Endothelial cell of hepatic sinusoid (primary cell): Measurements from ENCODE around the gene OPN4.
"Not testable (repeated sequence)": the region's sequence is repeated elsewhere in the genome, so short reads cannot be mapped to it uniquely, and the experiment has no call there.

Experiments used
- in situ Hi-C: cut with HindIII; loops from 2 replicates; pipeline ENCODE4 v1.10.0; 2017; ENCODE audit warnings: low sequenced_read_pairs

Gene OPN4

GRCh38 chr10:86654411-86655172 is at the start of gene OPN4:
Gene OPN4 (plus strand): TSS chr10:86654547. CDS start chr10:86654784, 237 bp downstream.
- in situ Hi-C loops, result no loop called here

DNA sequence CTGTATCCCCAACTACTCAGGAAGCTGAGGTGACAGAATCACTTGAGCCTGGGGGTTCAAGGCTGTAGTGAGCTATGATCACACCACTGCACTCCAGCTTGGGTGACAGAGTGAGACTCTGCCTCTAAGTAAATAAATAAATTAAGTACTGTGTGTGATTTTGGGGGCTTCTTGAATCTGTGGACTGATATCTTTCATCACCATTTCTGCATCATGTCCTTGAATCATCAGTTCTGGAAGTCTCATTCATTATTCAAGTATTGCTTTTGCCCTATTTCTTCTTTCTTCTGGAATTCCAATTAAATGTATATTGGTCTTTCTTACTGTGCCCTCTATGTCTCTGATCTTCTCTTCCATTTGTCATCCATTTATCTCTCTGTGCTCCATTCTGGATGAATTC is 46.7 kb upstream of the OPN4 start:
- in situ Hi-C loops, result no loop called here

DNA sequence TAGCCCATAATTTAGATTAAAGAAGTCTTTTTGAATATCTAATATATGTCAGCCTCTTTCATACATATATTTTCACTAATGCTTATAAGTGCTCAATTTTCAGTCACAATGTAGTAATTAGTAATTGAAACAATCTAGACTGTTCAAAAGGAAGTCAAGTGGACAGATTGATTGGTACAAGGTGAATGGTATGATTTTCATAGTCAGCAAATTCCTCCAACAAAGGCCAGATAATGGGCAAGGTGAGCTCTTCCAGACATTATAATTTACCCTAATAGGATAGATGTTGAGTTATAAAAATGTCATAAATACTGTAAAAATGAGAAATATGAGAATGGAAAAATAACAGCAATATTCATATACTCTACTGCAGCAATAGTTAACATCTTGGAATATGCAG is 44.4 kb upstream of the OPN4 start:
- in situ Hi-C loops, result no loop called here

- in situ Hi-C loops, result no loop called here
Measured at GRCh38 chr10:86611386-86611785, 43.0 kb upstream of the OPN4 start.

- in situ Hi-C loops, result no loop called here
Measured at GRCh38 chr10:86613096-86613495, 41.3 kb upstream of the OPN4 start.

DNA sequence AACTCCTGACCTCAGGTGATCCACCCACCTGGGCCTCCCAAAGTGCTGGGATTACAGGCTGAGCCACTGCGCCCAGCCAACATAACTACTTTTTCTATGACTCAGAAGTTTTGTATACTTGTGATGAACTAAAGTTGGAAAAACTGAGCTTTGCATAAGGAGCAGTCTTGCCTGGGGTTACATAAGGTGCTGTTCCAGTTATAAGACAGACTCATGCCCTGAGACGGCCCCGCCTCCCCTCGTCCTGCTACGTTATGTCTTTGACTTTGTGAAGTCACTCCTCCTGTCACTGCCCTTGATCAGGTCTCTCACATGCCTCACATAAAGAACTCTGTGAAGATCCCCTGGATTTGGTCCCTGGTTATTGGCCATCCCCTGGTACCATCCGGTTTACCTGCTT is 40.4 kb upstream of the OPN4 start:
- in situ Hi-C loops, result no loop called here

GRCh38 chr10:86614853-86615252 is 39.5 kb upstream of the OPN4 start:
- in situ Hi-C loops, result no loop called here

GRCh38 chr10:86617278-86617677 is 37.1 kb upstream of the OPN4 start:
- in situ Hi-C loops, result not testable (repeated sequence)

DNA sequence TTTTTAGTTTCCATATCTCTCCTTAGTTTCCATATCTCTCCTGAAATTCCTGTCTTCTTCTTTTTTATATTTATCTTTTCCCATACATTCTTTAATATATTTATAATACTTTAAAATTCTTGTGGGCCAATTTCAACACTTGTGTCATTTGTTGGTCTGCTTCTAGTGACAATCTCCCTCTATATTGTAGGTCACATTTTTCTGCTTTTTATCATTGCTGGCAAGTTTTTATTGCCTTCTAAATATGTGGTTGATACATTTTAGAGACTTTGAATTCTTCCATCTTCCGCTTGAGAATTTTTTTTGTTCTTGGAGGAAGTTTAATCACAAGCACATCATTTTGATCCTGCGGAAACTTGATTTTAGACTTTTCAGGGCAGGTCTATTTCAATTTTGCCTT is 26.0 kb upstream of the OPN4 start:
- in situ Hi-C loops, result no loop called here

DNA sequence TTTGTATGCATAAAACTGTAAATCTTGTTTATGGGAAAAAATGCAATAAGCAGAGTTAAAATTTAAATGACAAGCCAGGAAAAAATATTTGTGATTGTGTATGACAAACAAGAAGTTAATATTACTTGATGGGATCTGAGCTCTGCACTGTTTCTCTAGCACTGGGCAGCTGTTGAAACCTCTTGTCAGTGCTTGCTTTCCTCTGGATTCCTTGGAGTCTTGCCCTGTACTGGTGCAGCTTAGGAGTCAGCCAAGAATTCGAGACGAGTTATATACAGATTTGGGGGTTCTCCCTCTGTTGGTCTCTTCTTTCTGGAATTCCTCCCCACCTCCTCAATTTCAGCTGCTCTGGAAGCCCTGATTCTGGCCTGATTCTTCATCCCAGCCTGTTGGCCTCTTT is 24.3 kb upstream of the OPN4 start:
- in situ Hi-C loops, result no loop called here

DNA sequence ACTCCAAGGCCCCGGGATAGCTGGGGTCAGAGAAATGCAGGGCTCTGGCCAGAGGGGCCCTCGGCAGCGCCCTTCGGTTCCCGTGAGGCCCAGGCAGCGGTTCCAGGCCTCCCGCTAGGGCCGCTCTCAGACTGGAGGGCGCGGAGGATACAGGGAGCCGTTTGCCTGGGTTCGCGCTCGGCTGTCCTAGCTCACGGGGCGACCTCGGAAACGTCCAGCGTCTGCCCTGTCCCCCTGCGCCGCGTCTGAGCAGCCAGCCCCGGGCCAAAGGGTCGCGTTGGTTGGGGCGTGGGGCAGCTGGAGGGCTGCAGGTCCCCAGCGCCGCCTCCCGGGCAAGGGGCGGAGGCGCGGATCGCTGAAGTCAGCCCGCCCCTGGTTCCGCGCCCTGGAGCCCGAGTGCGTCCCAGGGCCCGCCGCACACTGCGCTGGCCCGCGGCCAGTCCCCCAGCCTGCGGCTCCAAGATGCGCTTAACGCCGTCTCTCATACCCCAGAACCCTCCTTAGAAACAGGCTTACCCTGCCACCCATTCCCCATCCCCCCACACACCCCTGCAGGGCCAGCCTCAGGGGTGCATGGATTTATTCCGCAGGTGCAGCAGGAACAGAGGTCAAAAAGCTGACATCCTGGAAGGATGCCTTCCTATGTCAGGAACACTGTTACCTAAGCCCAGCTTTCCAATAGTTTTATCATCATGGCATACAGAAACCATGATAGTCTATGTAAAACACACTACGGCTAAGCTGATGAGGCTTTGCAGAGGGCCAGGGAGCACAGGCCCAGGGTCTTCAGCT is 22.1 kb upstream of the OPN4 start:
- in situ Hi-C loops, result no loop called here

- in situ Hi-C loops, result no loop called here
Measured at GRCh38 chr10:86632951-86633350, 21.4 kb upstream of the OPN4 start.

DNA sequence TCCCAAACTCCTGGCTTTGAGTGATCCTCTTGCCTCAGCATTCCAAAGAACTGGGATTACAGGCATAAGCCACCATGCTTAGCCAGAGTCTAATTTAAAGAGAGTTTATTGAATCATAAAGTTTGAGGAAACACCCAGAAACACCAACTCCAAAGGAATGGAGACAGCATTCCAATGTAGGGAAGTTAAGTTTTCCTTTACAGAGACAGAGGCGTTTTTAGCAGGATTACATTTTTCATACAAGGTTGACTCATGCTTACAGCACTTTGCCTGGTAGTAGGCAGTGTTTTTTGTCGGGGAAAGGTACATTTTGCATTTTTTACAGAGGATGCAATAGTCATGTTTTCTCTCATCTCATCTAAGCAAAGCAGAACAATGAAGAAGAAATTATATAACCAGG is 18.9 kb upstream of the OPN4 start:
- in situ Hi-C loops, result no loop called here

GRCh38 chr10:86636311-86636710 is 18.0 kb upstream of the OPN4 start:
- in situ Hi-C loops, result no loop called here

DNA sequence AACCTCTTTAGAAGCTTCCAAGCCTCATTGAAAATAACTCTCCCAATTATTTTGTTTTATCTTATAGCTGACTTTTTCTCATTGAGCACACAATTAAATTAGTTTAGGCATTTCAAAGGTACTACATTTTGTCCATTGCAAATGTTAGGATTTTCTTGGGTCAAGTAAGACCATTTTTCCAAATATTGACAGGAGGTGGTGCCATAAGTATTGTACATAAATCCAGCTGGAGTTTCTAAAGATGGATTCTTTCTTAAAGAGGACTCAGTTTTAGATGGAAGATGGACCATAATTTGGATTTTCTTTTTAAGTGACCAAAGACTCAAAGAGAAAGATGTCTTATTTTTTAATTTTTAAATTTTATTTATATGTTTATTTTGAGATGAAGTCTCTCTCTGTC is 12.3 kb upstream of the OPN4 start:
- in situ Hi-C loops, result no loop called here

DNA sequence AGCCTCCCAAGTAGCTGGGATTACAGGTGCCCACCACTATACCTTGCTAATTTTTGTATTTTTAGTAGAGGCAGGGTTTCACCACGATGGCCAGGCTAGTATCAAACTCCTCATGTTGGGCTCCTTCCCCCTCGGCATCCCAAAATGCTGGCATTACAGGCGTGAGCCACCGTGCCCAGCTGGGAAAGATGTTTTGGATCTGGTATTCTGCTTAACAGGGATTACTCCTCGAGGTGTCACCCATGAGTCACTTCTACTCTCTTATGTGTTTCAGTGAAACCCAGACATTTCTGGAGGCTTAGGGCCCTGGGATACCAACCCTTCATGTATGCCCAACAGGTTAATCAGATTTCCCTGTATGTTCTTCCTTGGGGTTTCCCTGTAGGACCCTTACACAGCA is 11.8 kb upstream of the OPN4 start:
- in situ Hi-C loops, result no loop called here

- in situ Hi-C loops, result no loop called here
Measured at GRCh38 chr10:86644152-86644793, 10.1 kb upstream of the OPN4 start.

DNA sequence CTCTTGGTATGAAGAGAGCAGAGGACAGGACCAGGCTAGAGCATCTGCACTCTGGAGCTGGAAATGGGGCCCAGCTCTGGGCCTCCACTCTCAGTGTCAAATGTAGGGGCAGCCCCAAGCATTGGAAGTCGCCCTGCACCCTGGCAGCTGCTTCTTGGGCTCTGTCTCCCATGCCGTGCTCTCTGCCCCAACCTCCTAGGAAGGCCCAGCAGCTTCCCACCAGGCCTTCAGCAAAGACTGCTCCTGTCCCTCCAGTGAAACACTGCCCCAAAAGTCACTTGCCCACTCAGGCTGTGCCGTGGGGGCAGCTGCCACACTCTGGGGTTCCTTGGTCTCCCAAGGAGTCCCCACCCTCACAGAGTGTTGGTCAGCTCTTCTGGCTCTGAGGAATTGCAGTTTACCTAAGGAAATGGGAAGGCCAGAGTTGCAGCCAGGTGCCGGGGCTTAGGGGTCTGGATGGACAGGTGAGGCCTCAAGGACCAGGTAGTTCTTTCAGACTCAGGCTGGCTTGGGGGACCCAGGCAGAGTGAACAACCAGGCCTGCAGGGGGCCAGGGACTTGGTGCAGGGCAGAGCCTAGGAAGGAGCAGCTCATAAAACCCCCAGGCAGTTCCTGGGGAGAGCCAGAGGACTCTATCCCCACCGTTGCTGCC is 9.4 kb upstream of the OPN4 start:
- in situ Hi-C loops, result no loop called here

DNA sequence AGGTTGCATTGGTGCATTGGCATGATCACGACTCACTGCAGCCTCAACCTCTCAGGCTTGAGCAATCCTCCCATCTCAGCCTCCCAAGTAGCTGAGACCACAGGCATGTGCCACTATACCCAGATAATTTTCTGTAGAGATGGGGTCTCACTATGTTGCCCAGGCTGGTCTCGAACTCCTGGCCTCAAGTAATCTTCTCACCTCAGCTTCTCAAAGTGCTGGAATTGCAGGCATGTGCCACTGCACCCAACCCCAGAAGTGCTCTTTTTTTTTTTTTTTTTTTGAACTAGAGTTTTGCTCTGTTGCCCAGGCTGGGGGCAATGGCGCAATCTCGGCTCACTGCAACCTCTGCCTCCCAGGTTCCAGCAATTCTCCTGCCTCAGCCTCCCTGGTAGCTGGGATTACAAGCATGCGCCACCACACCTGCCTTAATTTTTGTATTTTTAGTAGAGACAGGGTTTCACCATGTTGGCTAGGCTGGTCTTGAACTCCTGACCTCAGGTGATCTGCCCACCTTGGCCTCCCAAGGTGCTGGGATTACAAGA is 8.7 kb upstream of the OPN4 start:
- in situ Hi-C loops, result not testable (repeated sequence)

DNA sequence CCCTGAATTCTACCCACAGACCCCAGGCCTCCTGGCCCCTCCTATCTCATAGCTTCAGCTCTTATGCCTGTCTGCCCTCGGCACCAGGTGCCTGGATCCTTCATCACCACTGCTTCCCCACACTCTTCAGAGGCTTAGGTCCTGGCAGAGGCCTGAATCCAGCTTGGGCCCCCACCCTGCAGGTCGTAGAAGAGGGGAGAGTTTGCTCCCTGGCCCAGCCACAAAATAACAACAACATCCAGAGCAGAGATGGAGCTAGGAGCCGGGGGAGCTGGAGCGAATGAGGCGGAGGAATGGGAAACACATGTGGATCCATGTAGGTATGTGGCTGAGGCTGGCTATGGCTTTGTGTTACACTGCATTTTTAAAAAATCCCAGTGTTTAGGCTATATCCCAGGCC is 7.8 kb upstream of the OPN4 start:
- in situ Hi-C loops, result no loop called here

DNA sequence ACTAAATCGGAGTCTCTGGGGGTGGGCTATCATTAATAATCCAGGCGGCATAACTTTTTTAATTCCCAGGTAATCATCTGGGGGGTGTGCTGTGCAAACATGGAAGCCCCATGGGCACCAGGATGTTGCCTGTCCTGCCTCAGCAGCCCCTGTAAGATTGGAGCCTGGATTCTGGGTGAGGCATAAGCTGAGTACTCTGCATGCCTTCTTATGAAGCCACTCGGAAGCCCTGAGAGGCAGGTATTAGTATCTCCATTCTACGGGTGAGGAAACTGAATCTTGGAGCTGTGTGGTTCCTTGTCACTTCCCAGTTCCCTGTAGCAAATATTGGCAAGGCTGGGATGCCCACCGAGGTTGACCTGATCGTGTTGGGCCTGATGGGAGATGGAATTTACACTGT is 7.4 kb upstream of the OPN4 start:
- in situ Hi-C loops, result no loop called here
